CD4-positive, CD25-positive, alpha-beta regulatory T cell (primary cell): ENCODE data around the gene LYPLA2. TPM values are rescaled to one million over a fixed set of nuclear protein-coding genes. Genes with fewer than 3 reads are reported as not detected.

Source experiments
- ATAC-seq, 2 donors: fragments of 150-1000 bp; cut with Tn5 transposase; one replicate each; pipeline ENCODE4 v1.10.0; 2021; ENCODE audit warnings: low read depth in 2 of 2, moderate number of reproducible peaks in 2 of 2, moderate library complexity in 1 of 2
- DNase-seq, 3 donors: peaks; one replicate each; pipeline versions ENCODE4 v3.0.0 to v3.0.0-alpha.2; 2012 to 2022; ENCODE audit warnings: mixed read lengths in 1 of 3
- H3K27ac ChIP-seq: one replicate; pipeline ENCODE4 v1.7.0; 2013; ENCODE audit warnings: mild to moderate bottlenecking, low read length; ENCODE audit not compliant: insufficient read depth, poor library complexity, severe bottlenecking
- H3K27me3 ChIP-seq: one replicate; pipeline ENCODE4 v1.7.0; 2013; ENCODE audit warnings: low read length; ENCODE audit not compliant: control insufficient read depth, insufficient read depth
- H3K36me3 ChIP-seq: one replicate; pipeline ENCODE4 v1.7.0; 2013; ENCODE audit warnings: mild to moderate bottlenecking, low read length, moderate library complexity; ENCODE audit not compliant: control insufficient read depth, insufficient read depth
- H3K4me1 ChIP-seq: 2 replicates; pipeline ENCODE4 v1.7.0; 2013; ENCODE audit warnings: mild to moderate bottlenecking, low read length; ENCODE audit not compliant: insufficient read depth, control insufficient read depth, poor library complexity, severe bottlenecking
- H3K4me3 ChIP-seq: one replicate; pipeline ENCODE4 v1.7.0; 2013; ENCODE audit warnings: low read depth, mild to moderate bottlenecking, low read length, moderate library complexity
- H3K9me3 ChIP-seq, 2 experiments: 1 replicate in 1 of 2; 2 replicates in 1 of 2; pipeline ENCODE4 v1.7.0; 2013; ENCODE audit warnings: low read length in 2 of 2, mild to moderate bottlenecking in 1 of 2, moderate library complexity in 1 of 2; ENCODE audit not compliant: control insufficient read depth in 2 of 2
- H3K27ac Mint-ChIP-seq, 3 donors: one replicate each; pipeline ENCODE4 v1.8.0; 2020 to 2022; ENCODE audit warnings: mild to moderate bottlenecking in 3 of 3, mixed read lengths in 3 of 3, moderate library complexity in 2 of 3
- H3K27me3 Mint-ChIP-seq: one replicate; pipeline ENCODE4 v1.8.0; 2022; ENCODE audit warnings: mild to moderate bottlenecking, mixed read lengths
- H3K36me3 Mint-ChIP-seq: one replicate; pipeline ENCODE4 v1.8.0; 2020; ENCODE audit warnings: mixed read lengths
- H3K4me1 Mint-ChIP-seq, 4 donors: one replicate each; pipeline ENCODE4 v1.8.0; 2020 to 2022; ENCODE audit warnings: mixed read lengths in 4 of 4, mild to moderate bottlenecking in 1 of 4
- H3K4me3 Mint-ChIP-seq, 4 donors: one replicate each; pipeline ENCODE4 v1.8.0; 2020 to 2022; ENCODE audit warnings: mild to moderate bottlenecking in 4 of 4, mixed read lengths in 4 of 4, moderate library complexity in 3 of 4
- H3K9me3 Mint-ChIP-seq, 7 donors: one replicate each; pipeline ENCODE4 v1.8.0; 2020 to 2022; ENCODE audit warnings: mixed read lengths in 7 of 7, mild to moderate bottlenecking in 3 of 7, moderate library complexity in 2 of 7
- polyA plus RNA-seq, 4 donors: library from polyadenylated mRNA; unstranded; fragments of 300-500 nt; fragmentation: Illumina TruSeq; gene quantifications; one replicate each; pipeline ENCODE4 v1.2.3, GENCODE V29; 2021
- total RNA-seq: library from RNA; stranded (reverse); gene quantifications from one replicate; pipeline ENCODE4 v1.2.3, GENCODE V29; 2022

LYPLA2 gene
- total and polyA plus RNA-seq, 5 donors from 2014 or later: 50.4 to 111 (median 95.0) TPM

- Histone ChIP-seq H3K36me3 (peaks cover 12% of the 10 kb centered on the region), H3K4me3 (no peak overlapping the region), H3K9me3 (no peaks in the 10 kb centered on the region), H3K27me3 (no peaks in the 10 kb centered on the region), H3K4me1 (peaks cover 16% of the 10 kb centered on the region), H3K27ac (no peak overlapping the region)
- Mint-ChIP-seq H3K4me3 (peak overlapping the region in 2 of 4 donors; percentile 47 to 51), H3K27me3 (no peaks in the 10 kb centered on the region), H3K4me1 (peaks cover 6 to 15% (median 7%) of the 10 kb centered on the region in 4 donors), H3K27ac (peak overlapping the region in 2 of 3 donors; percentile 39 to 83), H3K36me3 (peaks cover 33% of the 10 kb centered on the region), H3K9me3 (no peaks in the 10 kb centered on the region)
- DNase-seq: no peak
- ATAC-seq: no peak
Measured at GRCh38 chr1:23805025-23805424, 14.1 kb downstream of the LYPLA2 start.

- H3K27ac ChIP-seq: no peak overlapping the region
- no peak overlapping the region for H3K4me3 Mint-ChIP-seq
- no peak overlapping the region for H3K27ac Mint-ChIP-seq
Measured at GRCh38 chr1:23806280-23806679, 15.3 kb downstream of the LYPLA2 start.

GRCh38 chr1:23807453-23807852 lies 16.5 kb downstream of the LYPLA2 start:
- Histone ChIP-seq H3K4me3 (no peak overlapping the region), H3K27ac (no peak overlapping the region), H3K27me3 (no peaks in the 10 kb centered on the region), H3K36me3 (peaks cover 12% of the 10 kb centered on the region), H3K9me3 (no peaks in the 10 kb centered on the region), H3K4me1 (peaks cover 6% of the 10 kb centered on the region)
- Mint-ChIP-seq H3K36me3 (peaks cover 50% of the 10 kb centered on the region), H3K27me3 (no peaks in the 10 kb centered on the region), H3K27ac (peak overlapping the region in 1 of 3 donors; percentile 67), H3K4me1 (peaks cover 8 to 20% (median 13%) of the 10 kb centered on the region in 4 donors), H3K9me3 (no peaks in the 10 kb centered on the region), H3K4me3 (peak overlapping the region in 1 of 4 donors; percentile 28)
- DNase-seq (no peak), ATAC-seq (no peak)

More at GRCh38 chr1:23806280-23806679, 15.3 kb downstream of the LYPLA2 start:
- Histone ChIP-seq H3K36me3 (peaks cover 12% of the 10 kb centered on the region), H3K4me1 (peaks cover 9% of the 10 kb centered on the region), H3K4me3 (no peak overlapping the region), H3K9me3 (no peaks in the 10 kb centered on the region), H3K27me3 (no peaks in the 10 kb centered on the region)
- Mint-ChIP-seq H3K36me3 (peaks cover 41% of the 10 kb centered on the region), H3K9me3 (no peaks in the 10 kb centered on the region), H3K27me3 (no peaks in the 10 kb centered on the region), H3K4me1 (peaks cover 8 to 20% (median 15%) of the 10 kb centered on the region in 4 donors)
- no peak for DNase-seq
- ATAC-seq: no peak

- Histone ChIP-seq H3K27ac (peak overlapping the region; percentile 34), H3K9me3 (no peaks in the 10 kb centered on the region), H3K4me3 (no peak overlapping the region), H3K36me3 (peaks cover 20% of the 10 kb centered on the region), H3K4me1 (peaks cover 6% of the 10 kb centered on the region), H3K27me3 (no peaks in the 10 kb centered on the region)
- H3K27me3 Mint-ChIP-seq: no peaks in the 10 kb centered on the region
- no peaks in the 10 kb centered on the region for H3K9me3 Mint-ChIP-seq
- peak; percentile 72 to 90 (median 84) for DNase-seq
- ATAC-seq: peak; percentile 95
- H3K4me1 Mint-ChIP-seq: peaks cover 8 to 18% (median 13%) of the 10 kb centered on the region in 4 donors
- H3K27ac Mint-ChIP-seq: peak overlapping the region; percentile 5 to 68 (median 65)
- H3K4me3 Mint-ChIP-seq: peak overlapping the region in 2 of 4 donors; percentile 8 to 25
- peaks cover 46% of the 10 kb centered on the region for H3K36me3 Mint-ChIP-seq
Measured at GRCh38 chr1:23809751-23810171, 18.8 kb downstream of the LYPLA2 start.

- Histone ChIP-seq H3K27ac (no peak overlapping the region), H3K27me3 (no peaks in the 10 kb centered on the region), H3K36me3 (peaks cover 26% of the 10 kb centered on the region), H3K9me3 (no peaks in the 10 kb centered on the region), H3K4me1 (peaks cover 6% of the 10 kb centered on the region), H3K4me3 (no peak overlapping the region)
- peak; percentile 32 to 76 (median 51) for DNase-seq
- Mint-ChIP-seq H3K9me3 (no peaks in the 10 kb centered on the region), H3K4me1 (peaks cover 8 to 15% (median 13%) of the 10 kb centered on the region in 4 donors), H3K4me3 (peak overlapping the region in 1 of 4 donors; percentile 3), H3K36me3 (peaks cover 37% of the 10 kb centered on the region), H3K27me3 (no peaks in the 10 kb centered on the region), H3K27ac (peak overlapping the region; percentile 58 to 79 (median 72))
- peak; percentile 39 to 51 for ATAC-seq
Measured at GRCh38 chr1:23810818-23811540, 20.0 kb downstream of the LYPLA2 start.

- Histone ChIP-seq H3K9me3 (no peaks in the 10 kb centered on the region), H3K4me3 (no peak overlapping the region), H3K4me1 (peaks cover 6% of the 10 kb centered on the region), H3K27ac (no peak overlapping the region), H3K27me3 (no peaks in the 10 kb centered on the region), H3K36me3 (peaks cover 41% of the 10 kb centered on the region)
- H3K4me3 Mint-ChIP-seq: no peak overlapping the region
- H3K27ac Mint-ChIP-seq: no peak overlapping the region
- DNase-seq: no peak
- no peaks in the 10 kb centered on the region for H3K9me3 Mint-ChIP-seq
- H3K36me3 Mint-ChIP-seq: peaks cover 32% of the 10 kb centered on the region
- ATAC-seq: no peak
- H3K4me1 Mint-ChIP-seq: peaks cover 4 to 15% (median 15%) of the 10 kb centered on the region in 4 donors
- no peaks in the 10 kb centered on the region for H3K27me3 Mint-ChIP-seq
Measured at GRCh38 chr1:23814016-23814415, 23.1 kb downstream of the LYPLA2 start.

- no peak overlapping the region for H3K27ac ChIP-seq
- no peaks in the 10 kb centered on the region for H3K9me3 Mint-ChIP-seq
- no peaks in the 10 kb centered on the region for H3K4me1 ChIP-seq
- H3K27me3 Mint-ChIP-seq: no peaks in the 10 kb centered on the region
- H3K36me3 ChIP-seq: peaks cover 43% of the 10 kb centered on the region
- H3K4me1 Mint-ChIP-seq: peaks cover 0 to 7% (median under 1%) of the 10 kb centered on the region in 4 donors
- no peak overlapping the region for H3K4me3 Mint-ChIP-seq
- ATAC-seq (no peak), DNase-seq (no peak)
- no peaks in the 10 kb centered on the region for H3K9me3 ChIP-seq
- peak overlapping the region in 1 of 3 donors; percentile 63 for H3K27ac Mint-ChIP-seq
- no peak overlapping the region for H3K4me3 ChIP-seq
- H3K36me3 Mint-ChIP-seq: peaks cover 30% of the 10 kb centered on the region
- H3K27me3 ChIP-seq: no peaks in the 10 kb centered on the region
Measured at GRCh38 chr1:23816361-23816760, 25.4 kb downstream of the LYPLA2 start.
